Astrocyte of the cerebellum (primary cell): ENCODE results near the gene PLXND1.

Experiments used
- DNase-seq: peaks from one replicate; pipeline ENCODE4 v3.0.0-alpha.2; 2011; ENCODE audit warnings: low read depth
- H3K4me3 ChIP-seq: 2 replicates; pipeline ENCODE4 v1.5.1; 2011; ENCODE audit warnings: mild to moderate bottlenecking, low read depth, low read length, moderate library complexity
- in situ Hi-C: cut with HindIII; loops from 2 replicates; pipeline ENCODE4 v1.10.0; 2017; ENCODE audit warnings: low sequenced_read_pairs
- TF ChIP-seq, protein P1 (sequence below): IDR thresholded peaks from 2 replicates; pipeline ENCODE4 v1.5.1; 2012; ENCODE audit warnings: low read length, low read depth, moderate library complexity, mild to moderate bottlenecking; ENCODE audit errors: missing control alignments

The PLXND1 gene

GRCh38 chr3:129622933-129623332 is 16.5 kb upstream of the PLXND1 start:
- in situ Hi-C loops, result no loop called here
- no peak overlapping the region for H3K4me3 ChIP-seq
- TF ChIP-seq, protein P1, sequence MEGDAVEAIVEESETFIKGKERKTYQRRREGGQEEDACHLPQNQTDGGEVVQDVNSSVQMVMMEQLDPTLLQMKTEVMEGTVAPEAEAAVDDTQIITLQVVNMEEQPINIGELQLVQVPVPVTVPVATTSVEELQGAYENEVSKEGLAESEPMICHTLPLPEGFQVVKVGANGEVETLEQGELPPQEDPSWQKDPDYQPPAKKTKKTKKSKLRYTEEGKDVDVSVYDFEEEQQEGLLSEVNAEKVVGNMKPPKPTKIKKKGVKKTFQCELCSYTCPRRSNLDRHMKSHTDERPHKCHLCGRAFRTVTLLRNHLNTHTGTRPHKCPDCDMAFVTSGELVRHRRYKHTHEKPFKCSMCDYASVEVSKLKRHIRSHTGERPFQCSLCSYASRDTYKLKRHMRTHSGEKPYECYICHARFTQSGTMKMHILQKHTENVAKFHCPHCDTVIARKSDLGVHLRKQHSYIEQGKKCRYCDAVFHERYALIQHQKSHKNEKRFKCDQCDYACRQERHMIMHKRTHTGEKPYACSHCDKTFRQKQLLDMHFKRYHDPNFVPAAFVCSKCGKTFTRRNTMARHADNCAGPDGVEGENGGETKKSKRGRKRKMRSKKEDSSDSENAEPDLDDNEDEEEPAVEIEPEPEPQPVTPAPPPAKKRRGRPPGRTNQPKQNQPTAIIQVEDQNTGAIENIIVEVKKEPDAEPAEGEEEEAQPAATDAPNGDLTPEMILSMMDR, result no peak
- DNase-seq, result no peak

DNA sequence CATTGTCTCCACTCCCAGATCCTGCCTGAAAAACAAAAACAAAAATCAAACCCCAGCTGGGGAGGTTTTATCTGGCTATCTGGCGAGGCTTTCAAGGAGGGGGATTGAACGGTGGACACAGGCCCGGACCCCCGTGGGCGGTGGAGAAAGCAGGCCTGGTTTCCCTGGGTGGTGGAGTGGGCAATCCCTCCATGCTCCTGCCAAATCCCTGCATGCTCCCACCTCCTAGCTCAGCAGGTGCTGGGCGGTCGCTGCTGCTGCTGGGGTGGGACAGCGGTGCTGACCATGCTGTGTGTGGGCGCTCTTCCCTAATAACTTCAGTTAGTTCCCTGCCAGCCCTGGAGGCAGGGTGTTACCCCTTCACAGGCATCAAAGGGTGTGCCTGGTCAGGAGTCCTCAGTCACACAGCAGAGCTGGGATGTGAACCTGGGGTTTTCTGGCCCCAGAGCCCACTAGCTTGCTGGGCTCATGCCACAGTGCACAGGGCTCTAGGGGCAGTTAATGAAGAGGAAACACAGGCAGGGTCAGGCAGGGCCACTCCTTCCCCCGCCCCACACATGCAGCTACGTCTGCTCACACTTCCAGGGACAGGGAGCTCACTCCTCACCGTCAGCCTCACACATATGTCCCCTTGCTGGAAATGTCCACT is 15.9 kb upstream of the PLXND1 start:
- TF ChIP-seq, protein P1, result no peak
- DNase-seq, result no peak
- no peak overlapping the region for H3K4me3 ChIP-seq
- in situ Hi-C loops, result no loop called here

GRCh38 chr3:129621626-129622225 is 15.2 kb upstream of the PLXND1 start:
- TF ChIP-seq, protein P1, result no peak
- in situ Hi-C loops, result no loop called here
- no peak overlapping the region for H3K4me3 ChIP-seq
- no peak for DNase-seq

DNA sequence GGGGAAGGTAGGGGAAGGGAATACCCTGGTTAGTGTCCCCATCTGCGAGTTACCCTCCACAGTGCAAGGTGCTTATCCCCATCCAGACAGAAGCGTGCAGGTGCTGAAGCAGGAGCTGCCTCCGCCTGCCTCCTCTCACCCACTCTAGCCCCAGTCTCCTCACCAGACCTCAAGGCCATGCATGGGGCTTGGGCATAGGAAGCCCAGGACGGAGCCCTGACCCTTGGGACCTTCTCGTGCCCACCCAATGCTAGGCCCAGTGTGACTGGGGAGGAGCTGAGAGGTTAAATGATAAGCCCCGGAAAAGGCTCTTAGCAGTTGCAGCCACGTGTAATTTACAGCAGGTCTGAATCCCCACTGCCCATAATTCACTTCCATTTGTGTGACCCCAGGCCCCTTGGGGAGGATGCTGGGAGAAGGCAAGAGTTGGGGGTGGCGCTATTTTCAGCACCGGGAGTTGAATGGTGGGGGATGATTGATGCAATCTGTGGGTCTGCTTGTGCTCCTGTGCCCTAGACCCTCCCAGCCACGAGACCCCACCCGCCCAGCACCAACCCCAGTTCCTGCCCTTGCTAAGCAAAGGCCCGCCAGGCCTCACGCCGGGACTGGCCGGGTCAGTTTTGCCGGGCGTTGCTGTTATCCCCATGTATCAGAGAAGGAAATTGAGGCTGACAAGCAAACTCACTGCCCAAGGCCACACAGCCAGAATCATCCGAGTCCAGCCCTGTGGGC is 14.5 kb upstream of the PLXND1 start:
- TF ChIP-seq, protein P1, result no peak
- no peak overlapping the region for H3K4me3 ChIP-seq
- in situ Hi-C loops, result no loop called here
- no peak for DNase-seq

GRCh38 chr3:129619726-129620162 is 13.3 kb upstream of the PLXND1 start:
- DNase-seq, result no peak
- no peak overlapping the region for H3K4me3 ChIP-seq
- in situ Hi-C loops, result no loop called here
- TF ChIP-seq, protein P1, result no peak

- TF ChIP-seq, protein P1, result no peak
Observed at GRCh38 chr3:129618901-129619671, 12.6 kb upstream of the PLXND1 start.

More at GRCh38 chr3:129618901-129619671, 12.6 kb upstream of the PLXND1 start:
- in situ Hi-C loops, result no loop called here
- no peak for DNase-seq
- no peak overlapping the region for H3K4me3 ChIP-seq
